Activated CD4-positive, CD25-positive, alpha-beta regulatory T cell treated with anti-CD3 and anti-CD28 coated beads, Interleukin-2, amount 50 U/mL, for 24 hours (primary cell): ENCODE measurements around the gene ANO1.
"Not testable (repeated sequence)": the region's sequence is repeated elsewhere in the genome, so short reads cannot be mapped to it uniquely, and the experiment has no call there.

Experiments used
- ATAC-seq, 2 donors: fragments of 150-1000 bp; cut with Tn5 transposase; one replicate each; pipeline ENCODE4 v1.10.0; 2021; ENCODE audit warnings: mild to moderate bottlenecking in 1 of 2, moderate library complexity in 1 of 2

ANO1 gene

DNA sequence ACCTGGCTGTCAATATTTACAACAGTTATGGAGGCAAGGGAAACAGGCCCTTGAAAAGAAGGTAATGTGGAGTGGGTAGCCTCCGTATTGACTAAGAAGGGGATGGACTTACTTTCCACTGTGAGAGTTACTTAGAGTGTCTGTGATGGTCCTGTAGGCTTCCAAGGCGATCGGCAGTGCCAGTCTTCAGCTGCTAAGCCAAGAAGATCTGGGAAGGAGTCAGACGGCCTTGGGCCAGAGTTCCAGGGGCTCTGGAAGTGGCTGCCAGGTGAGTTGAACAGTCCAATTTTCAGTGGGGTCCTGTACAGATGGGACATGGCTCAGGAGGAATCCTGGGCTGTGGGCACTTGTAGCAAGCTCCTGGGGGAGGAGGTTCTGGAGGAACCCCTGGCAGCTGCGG, 139.3 kb downstream of the ANO1 start:
- not testable (repeated sequence) for ATAC-seq

DNA sequence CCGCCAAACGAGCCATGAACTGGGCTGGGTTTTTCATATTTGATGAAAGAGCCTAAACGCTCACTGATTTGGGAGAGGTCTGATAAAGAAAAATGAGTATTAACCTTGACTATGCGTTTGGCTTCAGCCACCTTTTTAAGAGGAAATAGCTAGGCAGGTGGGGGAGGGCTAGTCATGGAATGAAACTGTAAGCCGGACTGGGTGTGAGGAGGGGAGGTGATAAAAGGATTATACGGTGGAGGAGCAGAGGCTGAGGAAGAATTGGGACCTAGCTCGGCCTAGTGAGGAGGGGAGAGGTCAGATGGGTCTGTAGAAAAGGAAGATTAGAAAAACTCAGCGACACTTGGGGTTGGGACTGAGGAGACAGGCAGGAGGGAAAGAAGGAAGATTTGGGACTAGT, 140.0 kb downstream of the ANO1 start:
- not testable (repeated sequence) for ATAC-seq

DNA sequence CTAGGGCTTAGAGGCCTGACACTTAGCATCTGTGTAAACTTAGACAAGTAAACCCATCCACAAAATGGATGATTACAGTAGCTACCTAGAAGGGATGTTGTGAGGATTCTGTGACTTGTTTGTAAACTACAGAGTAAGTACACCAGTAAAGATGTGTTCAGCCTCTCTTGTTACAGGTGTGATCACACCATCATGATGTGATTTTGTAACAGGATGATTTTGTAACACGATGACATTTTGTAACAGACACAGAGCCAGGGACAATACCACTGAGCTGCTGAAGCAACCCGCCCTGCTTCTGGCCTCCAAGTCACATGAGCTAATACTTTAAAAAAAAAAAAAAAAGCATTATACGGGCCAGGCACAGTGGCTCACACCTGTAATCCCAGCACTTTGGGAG, 142.0 kb downstream of the ANO1 start:
- ATAC-seq = no peak

DNA sequence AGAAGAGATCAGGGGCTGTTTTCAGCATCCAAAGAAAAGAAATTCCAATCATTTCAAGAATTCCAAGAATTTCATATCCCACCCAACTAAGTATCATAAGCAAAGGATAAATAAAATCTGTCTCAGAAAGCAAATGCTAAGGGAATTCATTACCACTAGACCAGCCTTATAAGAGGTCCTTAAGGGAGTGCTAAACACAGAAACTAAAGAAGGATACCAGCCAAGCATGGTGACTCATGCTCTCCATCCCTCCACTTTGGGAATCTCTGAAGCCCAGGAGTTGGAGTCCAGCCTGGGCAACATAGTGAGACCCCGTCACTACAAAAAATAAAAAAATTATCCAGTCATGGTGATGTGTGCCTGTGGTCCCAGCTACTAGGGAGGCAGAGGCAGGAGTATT, 142.8 kb downstream of the ANO1 start:
- ATAC-seq = no peak

DNA sequence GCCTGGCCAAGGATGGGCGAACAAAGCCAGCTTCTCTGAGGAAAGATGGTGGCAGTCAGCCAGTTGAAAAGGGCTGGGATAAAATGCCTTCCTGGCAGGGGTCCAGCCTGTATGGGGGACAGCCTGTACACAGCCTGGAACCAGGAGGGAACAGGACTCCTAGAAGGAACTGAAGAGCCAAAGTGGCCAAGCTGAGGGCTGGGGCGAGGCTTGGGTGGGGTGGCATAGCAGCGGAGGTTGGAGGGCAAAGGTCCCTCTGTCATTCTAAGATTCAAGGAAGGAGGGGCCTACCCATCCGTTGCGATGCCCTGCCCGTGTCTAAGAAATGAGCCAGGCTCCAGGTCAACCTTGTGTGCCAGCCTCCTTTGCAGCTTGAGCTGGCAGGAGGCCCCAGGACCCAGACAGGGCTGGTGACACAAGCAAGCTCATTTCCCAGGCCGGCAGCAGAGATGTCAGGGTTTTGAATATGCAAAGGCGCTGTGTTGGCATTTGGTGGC, 147.6 kb downstream of the ANO1 start:
- no peak for ATAC-seq

DNA sequence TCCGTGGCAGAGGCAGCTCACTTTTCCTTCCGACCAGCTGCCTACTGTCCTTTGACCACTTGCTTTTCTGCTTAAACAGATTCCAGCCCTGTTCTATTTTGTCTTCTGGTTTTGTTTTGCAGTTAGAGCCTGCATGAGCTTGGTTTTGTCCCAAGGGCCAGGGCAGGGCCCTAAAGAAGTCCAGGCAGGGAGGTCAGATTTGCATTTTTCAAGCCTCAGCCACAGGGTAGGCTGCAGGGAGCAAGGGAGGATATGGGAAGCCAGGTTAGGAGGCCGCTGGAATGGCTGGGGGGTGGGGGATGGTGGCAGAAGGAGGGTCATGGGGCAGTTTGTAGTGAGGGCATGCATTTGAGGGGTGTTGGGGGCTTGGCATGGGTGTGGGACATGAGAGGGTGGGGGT, 148.1 kb downstream of the ANO1 start:
- no peak for ATAC-seq

DNA sequence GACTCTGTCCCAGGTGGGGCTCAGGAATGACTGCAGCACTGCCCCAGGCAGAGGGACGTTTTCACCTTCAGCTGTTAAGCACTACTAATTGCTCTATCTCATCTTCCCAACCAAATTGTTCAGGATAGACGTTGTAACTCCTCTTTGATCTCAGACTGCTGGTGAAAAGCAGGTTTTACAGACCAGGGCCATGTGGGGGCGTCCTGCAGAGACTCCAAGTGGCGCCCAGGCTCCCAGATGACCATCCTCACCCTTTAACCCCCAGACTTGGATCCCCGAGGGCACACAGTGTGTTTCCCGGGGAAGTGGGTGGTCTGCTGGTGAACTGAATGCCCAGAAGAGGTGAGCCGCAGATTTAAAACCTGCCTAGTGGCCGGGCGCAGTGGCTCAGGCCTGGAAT, 148.8 kb downstream of the ANO1 start:
- ATAC-seq = no peak

DNA sequence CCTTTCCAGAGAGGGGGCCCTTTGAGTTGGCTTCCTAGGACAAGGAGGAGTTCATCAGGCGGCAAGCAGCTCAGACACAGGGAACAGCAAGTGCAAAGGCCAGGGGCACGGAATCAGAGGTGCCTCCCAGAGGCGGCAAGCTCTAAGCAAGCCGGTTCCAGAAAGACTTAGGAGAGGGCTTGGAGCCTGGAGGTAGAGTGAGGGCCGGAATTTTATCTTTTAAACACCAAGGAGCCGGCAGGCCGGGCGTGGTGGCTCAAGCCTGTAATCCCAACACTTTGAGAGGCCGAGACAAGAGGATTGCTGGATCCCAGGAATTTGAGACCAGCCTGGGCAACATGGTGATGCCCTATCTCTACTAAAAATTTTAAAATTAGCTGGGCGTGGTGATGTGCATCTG, 151.6 kb downstream of the ANO1 start:
- no peak for ATAC-seq

DNA sequence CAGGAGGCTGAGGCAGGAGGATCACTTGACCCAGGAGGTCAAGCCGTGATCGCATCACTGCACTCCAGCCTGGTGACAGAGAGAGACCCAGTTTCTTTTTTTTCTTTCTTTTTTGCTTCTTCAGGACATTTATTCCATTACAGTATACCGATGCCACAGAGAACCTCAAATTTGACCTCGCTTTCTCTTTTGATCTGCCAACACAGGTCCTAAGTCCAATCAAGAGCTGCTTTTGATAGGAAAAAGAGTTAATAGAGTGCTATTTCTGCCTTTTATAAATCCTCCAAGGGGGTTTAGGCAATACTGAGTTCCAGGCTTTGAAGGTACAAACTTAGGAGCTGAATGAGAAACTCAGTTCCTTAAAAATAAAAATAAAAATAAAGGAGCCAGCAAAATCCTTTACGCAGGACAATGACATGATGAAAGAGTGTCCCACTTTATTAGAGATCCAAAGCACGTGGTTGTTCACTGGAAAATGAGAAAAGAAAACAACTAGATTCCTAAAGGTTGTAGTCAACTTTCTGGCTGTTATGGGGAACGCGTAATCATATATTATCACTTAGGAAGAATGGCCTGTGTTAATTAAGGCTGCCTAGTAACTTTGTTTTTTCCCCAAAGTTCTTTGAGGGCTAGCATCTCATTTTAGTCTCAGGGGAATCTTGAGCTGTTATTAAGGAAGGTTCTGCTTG, 152.2 kb downstream of the ANO1 start:
- ATAC-seq = no peak

DNA sequence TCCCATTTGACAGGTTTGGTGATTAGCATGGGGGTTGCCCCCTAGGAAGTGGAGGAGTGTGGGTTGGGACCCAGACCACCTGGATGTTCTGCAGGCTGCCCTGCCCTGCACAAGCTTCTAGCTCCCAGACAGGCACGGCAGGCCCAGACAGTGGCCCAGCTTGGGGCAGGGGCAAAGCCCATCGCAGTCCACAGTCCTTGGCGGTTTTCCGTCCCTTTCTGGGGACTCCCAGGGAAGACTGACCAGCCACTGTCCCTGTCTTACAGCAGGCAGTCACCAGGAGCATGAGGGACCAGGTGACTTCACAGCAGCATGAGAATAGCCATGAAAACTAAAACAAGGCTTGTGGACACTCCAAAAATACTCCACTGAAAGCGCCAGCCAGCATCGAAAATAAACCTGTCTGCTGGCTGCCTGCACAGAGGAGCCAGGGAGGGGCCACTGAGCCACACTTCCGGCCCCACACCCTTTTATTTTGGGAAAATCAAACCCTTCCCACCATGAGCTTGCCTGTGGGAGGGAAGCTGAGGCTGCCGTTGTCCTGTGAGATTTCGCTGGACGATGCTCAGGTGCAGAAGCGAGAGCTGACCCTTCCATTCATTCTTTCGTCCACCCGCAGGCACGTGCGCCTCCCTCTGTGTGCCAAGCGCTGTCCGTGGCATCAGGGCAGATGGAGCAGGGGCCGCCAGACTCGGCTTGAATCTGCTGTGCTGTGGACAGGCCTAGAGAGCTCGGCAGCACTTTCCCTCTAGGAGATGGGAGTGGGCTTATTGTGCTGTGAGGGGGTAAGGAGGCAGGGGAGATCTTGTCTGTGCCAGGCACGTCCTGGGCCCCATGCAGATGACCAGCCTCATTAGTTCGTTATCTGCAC, 153.0 kb downstream of the ANO1 start:
- no peak for ATAC-seq

DNA sequence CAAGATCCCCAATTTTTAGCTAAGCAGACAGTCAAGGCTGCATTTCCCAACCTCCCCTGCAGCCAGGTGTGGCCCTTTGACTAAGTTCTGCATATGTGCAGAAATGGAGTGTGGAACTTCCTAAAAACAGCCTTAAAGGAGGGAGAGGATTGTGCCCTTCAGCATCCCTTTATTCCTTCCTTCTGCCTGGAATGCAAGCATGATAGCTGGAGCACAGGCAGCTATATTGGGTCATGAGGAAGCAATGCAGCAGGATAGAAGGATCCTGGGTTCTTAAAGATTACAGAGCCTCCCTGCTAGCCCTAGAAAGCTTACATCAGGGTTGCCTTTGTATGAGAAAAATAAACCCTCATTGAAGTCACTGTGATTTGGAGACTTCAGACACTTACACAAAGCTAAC, 154.9 kb downstream of the ANO1 start:
- ATAC-seq = no peak

DNA sequence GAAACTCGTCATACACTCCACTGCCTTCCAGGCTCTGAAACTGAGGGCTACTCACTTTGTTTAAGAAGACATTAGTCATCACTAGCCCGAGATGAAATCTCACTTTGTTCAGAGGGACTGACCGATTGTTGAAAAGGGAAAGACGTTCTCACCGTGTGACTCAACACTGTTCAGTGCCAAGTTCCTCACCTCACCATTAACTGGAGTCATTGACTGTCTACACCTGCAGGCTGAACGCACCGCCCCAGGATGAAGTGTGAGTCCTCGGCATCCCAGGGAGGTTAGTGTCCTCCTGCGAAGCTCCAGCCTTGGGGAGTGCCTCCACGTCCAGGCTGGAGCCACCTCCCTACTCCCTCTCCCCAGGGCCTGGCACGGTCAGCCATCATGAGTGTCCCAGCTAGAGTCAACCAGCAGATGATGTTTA, 155.4 kb downstream of the ANO1 start:
- peak; percentile 46 to 65 for ATAC-seq

DNA sequence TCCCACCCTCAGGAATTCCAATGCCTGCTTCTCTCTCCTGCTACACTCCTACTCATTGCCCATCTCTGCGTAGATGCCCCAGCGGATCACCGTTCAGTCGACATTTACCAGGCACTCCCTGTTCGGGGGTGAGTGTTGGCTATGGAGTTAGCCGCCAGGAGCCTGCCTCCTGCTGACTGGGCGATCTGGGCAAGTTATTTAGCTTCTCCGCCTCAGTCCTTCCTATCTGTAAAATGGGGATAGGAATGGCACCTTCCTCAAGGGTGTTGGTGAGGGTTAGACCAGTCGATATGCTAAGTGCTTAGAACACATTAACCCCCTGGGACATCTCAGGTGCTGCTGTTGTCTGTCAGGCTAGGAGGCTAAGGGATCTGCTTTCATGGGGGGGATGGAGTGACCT, 155.8 kb downstream of the ANO1 start:
- no peak for ATAC-seq
